Breast epithelium (tissue), 4 donors: ENCODE measurements around the gene PXDC1. TPM values are rescaled to one million over a fixed set of nuclear protein-coding genes. Genes with fewer than 3 reads are reported as not detected.
"Not testable (repeated sequence)": the region's sequence is repeated elsewhere in the genome, so short reads cannot be mapped to it uniquely, and the experiment has no call there.

Source experiments
- DNase-seq, 2 donors: peaks; one replicate each; pipeline ENCODE4 v3.0.0-alpha.2; 2019; ENCODE audit warnings: low spot score in 2 of 2
- H3K27ac ChIP-seq, 2 donors: fragments of 200-600 bp; sonication (generic) in 1 of 2; one replicate each; pipeline ENCODE4 v1.5.1; 2016 to 2019; ENCODE audit warnings: mild to moderate bottlenecking in 1 of 2
- H3K27me3 ChIP-seq, 2 donors: fragments of 200-600 bp; sonication (generic) in 1 of 2; one replicate each; pipeline versions ENCODE4 v1.5.1 to v1.6.0; 2017 to 2019; ENCODE audit warnings: control low read depth in 1 of 2, mild to moderate bottlenecking in 1 of 2
- H3K36me3 ChIP-seq: fragments of 200-600 bp; one replicate; pipeline ENCODE4 v1.5.1; 2019
- H3K4me1 ChIP-seq, 2 donors: fragments of 200-600 bp; sonication (generic); one replicate each; pipeline ENCODE4 v1.5.1; 2016 to 2019; ENCODE audit warnings: control low read depth in 1 of 2
- H3K4me3 ChIP-seq, 3 donors: fragments of 200-600 bp; sonication (generic); 1 replicate in 2 of 3; 2 replicates in 1 of 3; pipeline ENCODE4 v1.5.1; 2016 to 2019; ENCODE audit warnings: mild to moderate bottlenecking in 3 of 3, moderate library complexity in 2 of 3
- H3K9me3 ChIP-seq, 2 donors: fragments of 200-600 bp; sonication (generic) in 1 of 2; one replicate each; pipeline ENCODE4 v1.5.1; 2016 to 2019; ENCODE audit warnings: control low read depth in 1 of 2
- CTCF ChIP-seq, 3 donors: fragments of 450-650 bp; IDR thresholded peaks; one replicate each; pipeline ENCODE4 v1.5.1; 2016 to 2017; ENCODE audit warnings: antibody characterized with exemption in 3 of 3, mild to moderate bottlenecking in 3 of 3, moderate library complexity in 3 of 3
- POLR2A ChIP-seq: fragments of 450-650 bp; IDR thresholded peaks from one replicate; pipeline ENCODE4 v1.6.1; 2016; ENCODE audit warnings: antibody characterized with exemption, mild to moderate bottlenecking, moderate library complexity
- POLR2AphosphoS5 ChIP-seq, 3 donors: sonication (generic); formaldehyde crosslinking; IDR thresholded peaks; one replicate each; pipeline ENCODE4 v1.6.1; 2017; ENCODE audit warnings: antibody characterized with exemption in 3 of 3
- intact Hi-C: fragments of 100-400 bp; cut with DNase I; formaldehyde crosslinking; loops from one replicate; pipeline ENCODE4 v1.15.1; 2023; ENCODE audit warnings: low total_unique reads
- total RNA-seq, 3 donors: library from RNA; depleted of rRNA; stranded (reverse); fragments of >200 nt; gene quantifications; one replicate each; pipeline ENCODE4 v1.1.0, GENCODE V29; 2016

PXDC1 gene
- total RNA-seq, 3 donors from 2014 or later: 86.2 to 122 (median 88.0) TPM

GRCh38 chr6:3769610-3770009 is 18.1 kb upstream of the PXDC1 start:
- H3K4me3 ChIP-seq: no peak overlapping the region
- no peaks in the 10 kb centered on the region for H3K27me3 ChIP-seq
- H3K36me3 ChIP-seq: no peaks in the 10 kb centered on the region
- H3K9me3 ChIP-seq: no peaks in the 10 kb centered on the region
- TF ChIP-seq CTCF (IDR thresholded peaks at IDR 0.05) (no peak), POLR2A (no peak), POLR2AphosphoS5 (IDR thresholded peaks at IDR 0.05) (no peak)
- no peak overlapping the region for H3K27ac ChIP-seq
- DNase-seq: no peak
- intact Hi-C loops: no loop called here
- no peaks in the 10 kb centered on the region for H3K4me1 ChIP-seq

- Histone ChIP-seq H3K27me3 (no peaks in the 10 kb centered on the region), H3K4me1 (no peaks in the 10 kb centered on the region), H3K9me3 (no peaks in the 10 kb centered on the region), H3K4me3 (no peak overlapping the region), H3K36me3 (no peaks in the 10 kb centered on the region), H3K27ac (no peak overlapping the region)
- intact Hi-C loops: no loop called here
- TF ChIP-seq CTCF (IDR thresholded peaks at IDR 0.05): no peak
- DNase-seq: no peak
Measured at GRCh38 chr6:3768502-3768901, 17.0 kb upstream of the PXDC1 start.

- H3K9me3 ChIP-seq, intact Hi-C loops, H3K4me1 ChIP-seq, H3K36me3 ChIP-seq, DNase-seq, H3K27me3 ChIP-seq, H3K4me3 ChIP-seq, H3K27ac ChIP-seq: not testable (repeated sequence)
Measured at GRCh38 chr6:3767483-3767882, 16.0 kb upstream of the PXDC1 start.

- Histone ChIP-seq H3K9me3 (no peaks in the 10 kb centered on the region), H3K4me1 (no peaks in the 10 kb centered on the region), H3K27ac (no peak overlapping the region), H3K27me3 (no peaks in the 10 kb centered on the region), H3K36me3 (no peaks in the 10 kb centered on the region), H3K4me3 (no peak overlapping the region)
- no peak for DNase-seq
- no peak for TF ChIP-seq CTCF (IDR thresholded peaks at IDR 0.05)
- intact Hi-C loops: no loop called here
Measured at GRCh38 chr6:3766214-3766613, 14.7 kb upstream of the PXDC1 start.

- Histone ChIP-seq H3K4me3 (no peak overlapping the region), H3K4me1 (no peaks in the 10 kb centered on the region), H3K36me3 (no peaks in the 10 kb centered on the region), H3K9me3 (no peaks in the 10 kb centered on the region), H3K27ac (no peak overlapping the region), H3K27me3 (no peaks in the 10 kb centered on the region)
- no peak for DNase-seq
- intact Hi-C loops: no loop called here
- TF ChIP-seq POLR2A (no peak), POLR2AphosphoS5 (IDR thresholded peaks at IDR 0.05) (no peak), CTCF (IDR thresholded peaks at IDR 0.05) (no peak)
Measured at GRCh38 chr6:3765415-3765814, 13.9 kb upstream of the PXDC1 start.

GRCh38 chr6:3764516-3765335 is 13.2 kb upstream of the PXDC1 start:
- intact Hi-C loops: no loop called here

More at GRCh38 chr6:3764516-3765335, 13.2 kb upstream of the PXDC1 start:
- no peak for DNase-seq
- no peaks in the 10 kb centered on the region for H3K9me3 ChIP-seq
- TF ChIP-seq POLR2A (no peak), CTCF (IDR thresholded peaks at IDR 0.05) (no peak), POLR2AphosphoS5 (IDR thresholded peaks at IDR 0.05) (no peak)
- no peak overlapping the region for H3K27ac ChIP-seq
- no peaks in the 10 kb centered on the region for H3K36me3 ChIP-seq
- H3K4me1 ChIP-seq: no peaks in the 10 kb centered on the region
- H3K27me3 ChIP-seq: no peaks in the 10 kb centered on the region
- no peak overlapping the region for H3K4me3 ChIP-seq
